ENCODE data around the gene DYNC1H1.
A peak's percentile ranks its signal among the peaks of the same experiment; 100 is the strongest.

DYNC1H1 gene

GRCh38 chr14:101957406-101958234 lies 6.8 kb upstream of the DYNC1H1 start (continued):
- TF ChIP-seq ZNF473 (tag by site-specific recombination; IDR thresholded peaks at IDR 0.05) (no peak), ZNF521 (tag by site-specific recombination; IDR thresholded peaks at IDR 0.05) (no peak), ZNF548 (tag by site-specific recombination; IDR thresholded peaks at IDR 0.05) (no peak), ZNF132 (tag by site-specific recombination; IDR thresholded peaks at IDR 0.05; ENCODE audit: borderline replicate concordance) (no peak)

GRCh38 chr14:101958418-101959180 lies 5.8 kb upstream of the DYNC1H1 start:
- CTCF ChIA-PET = interaction anchor here (0.7 to 1.9 kb wide), 3 partner anchors 52 to 199 kb away, joined by 4 to 7 read pairs (median 4); no protein-coding TSS in a partner anchor
- POLR2A ChIA-PET = no interaction called here
- TF ChIP-seq MZF1 (tag by site-specific recombination; IDR thresholded peaks at IDR 0.05; ENCODE audit: borderline replicate concordance) = no peak
- TF ChIP-seq ZNF510 (tag by site-specific recombination; IDR thresholded peaks at IDR 0.05; ENCODE audit: insufficient replicate concordance) = no peak
- TF ChIP-seq GFI1B (tag by site-specific recombination; IDR thresholded peaks at IDR 0.05) = peak; percentile 37; the same call in 1 of the 2 replicates
- peak; percentile 85 for TF ChIP-seq ZNF629 (tag by site-specific recombination; IDR thresholded peaks at IDR 0.05)
- TF ChIP-seq HOXA7 (CRISPR knock-in tag; IDR thresholded peaks at IDR 0.05; ENCODE audit: borderline replicate concordance) = no peak
- no peak for TF ChIP-seq ZNF843 (tag by site-specific recombination; IDR thresholded peaks at IDR 0.05)
- no peak for TF ChIP-seq ZNF501 (tag by site-specific recombination; IDR thresholded peaks at IDR 0.05)
- TF ChIP-seq ATF2 (tag by site-specific recombination; IDR thresholded peaks at IDR 0.05; ENCODE audit: low read depth) = peak; percentile 85
- 0 out of 2 replicates have a peak, but pooled peaks have one; percentile 37 for TF ChIP-seq TSHZ1 (tag by site-specific recombination; IDR thresholded peaks at IDR 0.05; ENCODE audit: borderline replicate concordance)
- TF ChIP-seq RBAK (tag by site-specific recombination; IDR thresholded peaks at IDR 0.05) = no peak
- no peak for TF ChIP-seq ZFP69B (tag by site-specific recombination; IDR thresholded peaks at IDR 0.05)
- TF ChIP-seq ZBTB21 (tag by site-specific recombination; IDR thresholded peaks at IDR 0.05) = peak; percentile 69; the same call in 1 of the 2 replicates
- no peak for TF ChIP-seq PRDM2 (tag by site-specific recombination; IDR thresholded peaks at IDR 0.05; ENCODE audit: borderline replicate concordance)
- no peak for TF ChIP-seq INSM2 (tag by site-specific recombination; IDR thresholded peaks at IDR 0.05)
- TF ChIP-seq ZNF248 (tag by site-specific recombination; IDR thresholded peaks at IDR 0.05) = no peak
- TF ChIP-seq OSR2 (tag by site-specific recombination; IDR thresholded peaks at IDR 0.05) = no peak
- TF ChIP-seq ZFP3 (tag by site-specific recombination; IDR thresholded peaks at IDR 0.05; ENCODE audit: low read depth) = no peak
- H3K4me3 ChIP-seq (ENCODE audit: low read depth, low read length) = no peak overlapping the region
- no peaks in the 10 kb centered on the region for H3K9me3 ChIP-seq (ENCODE audit: control insufficient read depth, insufficient read depth, low read depth, low read length)
- H3K27ac ChIP-seq (ENCODE audit: extremely low read depth, low read depth, low read length) = no peak overlapping the region
- no peaks in the 10 kb centered on the region for H3K36me3 ChIP-seq (ENCODE audit: control insufficient read depth in 2 of 2, insufficient read depth in 1 of 2, low read length in 2 of 2)
- peaks cover 9% of the 10 kb centered on the region for H3K4me1 ChIP-seq (ENCODE audit: control insufficient read depth, insufficient read depth, low read length)
